ENCODE results near the gene TRIM17. TPM values are rescaled to one million over a fixed set of nuclear protein-coding genes. Genes with fewer than 3 reads are reported as not detected.

TRIM17 gene
- total and polyA plus RNA-seq, 7 donors: 0.44 to 0.95 TPM; not detected in 5

DNA sequence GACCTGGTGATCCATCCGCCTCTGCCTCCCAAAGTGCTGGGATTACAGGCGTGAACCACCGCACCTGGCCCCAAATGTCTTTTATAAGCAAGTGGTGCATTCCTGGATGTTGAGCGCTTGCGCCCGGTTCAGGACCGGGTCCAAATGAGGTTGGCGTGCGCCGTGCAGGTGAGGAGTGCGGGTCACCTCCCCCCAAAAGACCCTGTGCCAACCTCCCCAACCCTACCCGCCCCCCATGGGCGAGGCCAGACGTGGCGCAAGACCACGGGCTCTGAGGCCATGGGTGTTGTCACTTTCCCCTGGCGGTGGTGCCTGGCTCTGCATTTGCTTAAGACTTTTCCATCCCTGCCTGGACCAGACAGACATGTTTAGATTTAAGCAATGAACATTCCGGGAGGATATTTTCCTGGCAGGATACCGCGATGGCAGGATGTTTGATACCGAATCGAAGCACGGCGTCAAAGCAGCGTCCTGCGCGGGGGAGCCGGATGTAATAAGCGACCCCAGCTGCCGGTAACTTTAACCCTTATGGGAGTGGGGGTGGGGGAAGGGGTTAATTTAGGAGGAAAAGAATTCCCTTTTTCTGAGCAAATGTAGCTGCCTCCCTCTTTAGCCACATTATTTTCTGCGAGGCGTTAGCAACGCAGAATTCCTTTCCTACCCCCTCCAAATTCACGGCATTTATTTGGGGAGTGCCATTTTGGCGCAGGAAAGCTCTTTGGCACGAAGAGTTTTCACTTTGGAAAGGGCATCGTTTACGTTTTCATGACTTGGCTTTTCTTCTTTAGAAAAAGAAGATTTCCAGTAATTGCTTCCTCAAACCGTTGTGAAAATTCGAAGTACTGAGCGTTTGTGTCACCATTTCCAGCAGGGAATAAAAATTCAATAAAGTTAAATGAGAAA, 42.7 kb upstream of the TRIM17 start:
- peak overlapping the region in 3 of 4 donors; percentile 32 to 52 (median 47) for H3K4me3 ChIP-seq
- H3K27me3 ChIP-seq: peaks cover 22 to 89% (median 66%) of the 10 kb centered on the region in 3 donors
- WGBS, 2 donors: 8 to 12% methylated on average over 41 of the region's 41 CpGs
- intact Hi-C loops (cut with DNase I): no loop called here
- H3K9me3 ChIP-seq: no peaks in the 10 kb centered on the region
- TF ChIP-seq, protein P1, sequence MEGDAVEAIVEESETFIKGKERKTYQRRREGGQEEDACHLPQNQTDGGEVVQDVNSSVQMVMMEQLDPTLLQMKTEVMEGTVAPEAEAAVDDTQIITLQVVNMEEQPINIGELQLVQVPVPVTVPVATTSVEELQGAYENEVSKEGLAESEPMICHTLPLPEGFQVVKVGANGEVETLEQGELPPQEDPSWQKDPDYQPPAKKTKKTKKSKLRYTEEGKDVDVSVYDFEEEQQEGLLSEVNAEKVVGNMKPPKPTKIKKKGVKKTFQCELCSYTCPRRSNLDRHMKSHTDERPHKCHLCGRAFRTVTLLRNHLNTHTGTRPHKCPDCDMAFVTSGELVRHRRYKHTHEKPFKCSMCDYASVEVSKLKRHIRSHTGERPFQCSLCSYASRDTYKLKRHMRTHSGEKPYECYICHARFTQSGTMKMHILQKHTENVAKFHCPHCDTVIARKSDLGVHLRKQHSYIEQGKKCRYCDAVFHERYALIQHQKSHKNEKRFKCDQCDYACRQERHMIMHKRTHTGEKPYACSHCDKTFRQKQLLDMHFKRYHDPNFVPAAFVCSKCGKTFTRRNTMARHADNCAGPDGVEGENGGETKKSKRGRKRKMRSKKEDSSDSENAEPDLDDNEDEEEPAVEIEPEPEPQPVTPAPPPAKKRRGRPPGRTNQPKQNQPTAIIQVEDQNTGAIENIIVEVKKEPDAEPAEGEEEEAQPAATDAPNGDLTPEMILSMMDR (IDR thresholded peaks at IDR 0.05): peak in 3 of 4 experiments; percentile 22 to 51 (median 32)
- TF ChIP-seq POLR2AphosphoS5 (IDR thresholded peaks at IDR 0.05): no peak
- peaks cover 0 to 43% (median 27%) of the 10 kb centered on the region in 4 donors for H3K4me1 ChIP-seq
- peak; percentile 80 for DNase-seq
- peak overlapping the region; percentile 63 to 81 (median 77) for H3K27ac ChIP-seq
- no peaks in the 10 kb centered on the region for H3K36me3 ChIP-seq

DNA sequence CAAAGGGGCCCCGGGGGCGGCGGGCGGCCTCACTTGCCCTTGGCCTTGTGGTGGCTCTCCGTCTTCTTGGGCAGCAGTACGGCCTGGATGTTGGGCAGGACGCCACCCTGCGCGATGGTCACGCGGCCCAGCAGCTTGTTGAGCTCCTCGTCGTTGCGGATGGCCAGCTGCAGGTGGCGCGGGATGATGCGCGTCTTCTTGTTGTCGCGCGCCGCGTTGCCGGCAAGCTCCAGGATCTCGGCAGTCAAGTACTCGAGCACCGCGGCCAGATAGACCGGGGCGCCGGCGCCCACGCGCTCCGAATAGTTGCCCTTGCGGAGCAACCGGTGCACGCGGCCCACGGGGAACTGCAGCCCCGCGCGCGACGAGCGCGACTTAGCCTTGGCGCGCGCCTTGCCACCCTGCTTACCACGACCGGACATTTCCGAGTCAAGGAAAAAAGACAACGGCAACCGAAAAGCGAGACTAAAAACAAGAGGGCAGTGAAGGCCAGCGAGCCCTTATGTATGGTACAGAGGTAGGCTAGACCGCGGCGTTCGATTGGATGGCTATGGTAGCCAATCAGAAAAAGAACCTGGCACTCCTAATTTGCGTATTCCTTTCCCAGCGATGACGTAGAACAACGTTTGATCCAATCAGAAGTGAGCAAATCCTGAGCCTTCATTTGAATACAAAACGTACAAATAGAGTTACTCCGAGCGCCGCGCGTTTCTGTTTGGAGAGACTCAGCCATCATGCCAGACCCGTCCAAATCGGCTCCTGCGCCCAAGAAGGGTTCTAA, 40.9 kb upstream of the TRIM17 start:
- Histone ChIP-seq H3K4me1 (peaks cover 0 to 32% (median 23%) of the 10 kb centered on the region in 4 donors), H3K27me3 (peaks cover 6 to 71% (median 49%) of the 10 kb centered on the region in 3 donors), H3K9me3 (no peaks in the 10 kb centered on the region), H3K4me3 (peak overlapping the region; percentile 27 to 52 (median 44)), H3K27ac (peak overlapping the region; percentile 63 to 81 (median 77)), H3K36me3 (no peaks in the 10 kb centered on the region)
- 1 to 2% methylated on average over 74 of the region's 74 CpGs for WGBS, 2 donors
- TF ChIP-seq, protein P1 (IDR thresholded peaks at IDR 0.05): no peak
- TF ChIP-seq POLR2A (IDR thresholded peaks at IDR 0.05): peak in 1 of 2 donors; percentile 44
- peak; percentile 68 to 89 (median 80) for TF ChIP-seq POLR2AphosphoS5 (IDR thresholded peaks at IDR 0.05)
- intact Hi-C loops (cut with DNase I): no loop called here
- DNase-seq: peak; percentile 92

DNA sequence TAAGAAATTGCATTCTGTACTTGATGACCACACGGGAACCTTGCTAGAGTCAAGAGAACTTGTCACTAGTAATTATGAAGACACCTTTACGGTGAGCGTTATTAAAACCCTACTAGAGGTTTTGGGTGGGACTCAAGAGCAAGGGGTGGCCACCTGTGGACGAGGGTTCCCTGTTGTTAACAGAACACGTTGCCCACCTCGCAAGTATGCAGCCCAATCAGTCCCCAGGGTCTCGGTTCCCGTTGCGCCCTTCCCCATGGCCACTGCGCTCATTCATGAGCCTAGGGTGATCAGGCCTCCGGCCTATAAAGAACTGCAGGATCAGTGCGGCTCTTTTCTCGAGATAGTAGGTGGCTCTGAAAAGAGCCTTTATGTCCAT, 40.3 kb upstream of the TRIM17 start:
- 3 to 6% methylated on average over 13 of the region's 13 CpGs for WGBS, 2 donors
- DNase-seq: no peak
- Histone ChIP-seq H3K27me3 (peaks cover 5 to 66% (median 43%) of the 10 kb centered on the region in 3 donors), H3K27ac (peak overlapping the region; percentile 63 to 81 (median 77)), H3K36me3 (no peaks in the 10 kb centered on the region), H3K4me1 (peaks cover 0 to 32% (median 23%) of the 10 kb centered on the region in 4 donors), H3K9me3 (no peaks in the 10 kb centered on the region), H3K4me3 (peak overlapping the region; percentile 27 to 52 (median 44))
- TF ChIP-seq EP300 (IDR thresholded peaks at IDR 0.05): no peak
- TF ChIP-seq, protein P1 (IDR thresholded peaks at IDR 0.05): no peak
- TF ChIP-seq POLR2A (IDR thresholded peaks at IDR 0.05): no peak
- TF ChIP-seq POLR2AphosphoS5 (IDR thresholded peaks at IDR 0.05): no peak
- intact Hi-C loops (cut with DNase I): no loop called here

DNA sequence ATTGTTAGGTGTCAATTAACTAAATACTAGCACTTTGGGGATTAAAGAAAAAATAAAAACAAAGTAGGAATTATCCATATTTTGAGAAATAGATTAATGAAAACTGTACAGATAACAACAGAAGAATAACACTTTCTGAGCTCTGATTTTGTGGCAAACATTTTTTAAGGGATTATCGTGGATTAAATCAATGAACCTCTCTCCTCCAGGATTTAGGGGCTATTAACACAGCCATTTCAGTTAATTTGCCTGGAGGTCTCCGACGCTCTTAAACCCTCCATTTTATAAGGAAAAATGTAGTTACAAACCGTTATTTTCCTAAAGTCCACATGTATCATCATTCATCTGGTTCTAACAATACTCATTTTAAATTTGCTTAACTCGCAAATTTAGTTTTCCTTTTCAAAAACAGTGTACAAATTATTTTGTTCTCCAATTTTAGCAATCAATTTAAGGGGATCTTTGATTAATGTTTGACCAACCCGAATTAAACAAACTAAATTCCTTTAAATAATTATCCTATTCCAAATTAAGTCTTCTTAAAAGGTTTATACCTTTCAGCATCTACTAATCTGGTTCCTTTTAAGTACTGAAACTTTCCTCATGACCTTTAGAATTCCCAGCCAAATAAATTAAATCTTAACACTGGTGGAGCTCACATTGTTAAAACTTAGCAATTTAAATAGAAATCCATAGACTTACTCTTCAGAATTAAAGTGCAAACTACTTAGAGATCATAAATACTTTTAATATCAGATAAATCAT, 39.8 kb upstream of the TRIM17 start:
- Histone ChIP-seq H3K4me1 (peaks cover 0 to 32% (median 23%) of the 10 kb centered on the region in 4 donors), H3K36me3 (no peaks in the 10 kb centered on the region), H3K27ac (peak overlapping the region in 3 of 4 donors; percentile 75 to 81 (median 79)), H3K27me3 (peaks cover 5 to 60% (median 37%) of the 10 kb centered on the region in 3 donors), H3K4me3 (peak overlapping the region in 2 of 4 donors; percentile 47 to 52), H3K9me3 (no peaks in the 10 kb centered on the region)
- 59 to 62% methylated on average over 6 of the region's 6 CpGs for WGBS, 2 donors
- TF ChIP-seq EP300 (IDR thresholded peaks at IDR 0.05) (no peak), POLR2A (IDR thresholded peaks at IDR 0.05) (no peak), POLR2AphosphoS5 (IDR thresholded peaks at IDR 0.05) (no peak)
- TF ChIP-seq, protein P1 (IDR thresholded peaks at IDR 0.05): no peak
- no peak for DNase-seq
- intact Hi-C loops (cut with DNase I): no loop called here
